Thoracic aorta (tissue), 2 donors: Measurements from ENCODE around the gene BABAM2. TPM values are rescaled to one million over a fixed set of nuclear protein-coding genes. Genes with fewer than 3 reads are reported as not detected.

Source experiments
- ATAC-seq: fragments of 150-250 bp; one replicate; pipeline ENCODE4 v1.8.0; 2017; ENCODE audit warnings: low read depth; ENCODE audit not compliant: insufficient number of reproducible peaks, low FRiP score
- DNase-seq: peaks from one replicate; pipeline ENCODE4 v3.0.0-alpha.2; 2020; ENCODE audit warnings: low spot score
- H3K27ac ChIP-seq, 2 donors: fragments of 200-600 bp; sonication (generic); 1 replicate in 1 of 2; 2 replicates in 1 of 2; pipeline ENCODE4 v1.5.1; 2016; ENCODE audit warnings: mild to moderate bottlenecking in 2 of 2, moderate library complexity in 2 of 2
- H3K27me3 ChIP-seq: fragments of 200-600 bp; sonication (generic); replicated peaks from 2 replicates; pipeline ENCODE4 v1.6.0; 2016; ENCODE audit warnings: mild to moderate bottlenecking; ENCODE audit not compliant: insufficient read depth
- H3K36me3 ChIP-seq: fragments of 200-600 bp; sonication (generic); one replicate; pipeline ENCODE4 v1.5.1; 2016
- H3K4me1 ChIP-seq, 2 donors: fragments of 200-600 bp; sonication (generic); 1 replicate in 1 of 2; 2 replicates in 1 of 2; pipeline versions ENCODE4 v1.5.1 to v1.6.0; 2016; ENCODE audit warnings: low read depth in 2 of 2, mild to moderate bottlenecking in 1 of 2; ENCODE audit not compliant: control insufficient read depth in 1 of 2
- H3K4me3 ChIP-seq: fragments of 200-600 bp; sonication (generic); 2 replicates; pipeline ENCODE4 v1.5.1; 2016; ENCODE audit warnings: mild to moderate bottlenecking
- H3K9me3 ChIP-seq: fragments of 200-600 bp; sonication (generic); 2 replicates; pipeline ENCODE4 v1.5.1; 2016
- CTCF ChIP-seq: fragments of 200-600 bp; sonication (generic); IDR thresholded peaks from one replicate; pipeline ENCODE4 v1.5.1; 2019; ENCODE audit warnings: antibody characterized with exemption
- total RNA-seq, 2 donors: library from RNA; depleted of rRNA; stranded (reverse); fragments of >200 nt; gene quantifications; one replicate each; pipeline versions ENCODE4 v1.1.0 to v1.2.3, GENCODE V29; 2016

Gene BABAM2
- total RNA-seq, 2 donors from 2014 or later, result 24.7 to 32.8 TPM

GRCh38 chr2:27907547-27907946 is 17.0 kb downstream of the BABAM2 start:
- Histone ChIP-seq H3K4me1 (peaks cover 0 to 9% of the 10 kb centered on the region in 2 donors), H3K27ac (no peak overlapping the region), H3K27me3 (no peaks in the 10 kb centered on the region), H3K36me3 (no peaks in the 10 kb centered on the region), H3K4me3 (no peak overlapping the region), H3K9me3 (no peaks in the 10 kb centered on the region)
- DNase-seq (no peak), ATAC-seq (no peak)
- TF ChIP-seq CTCF, result no peak

- Histone ChIP-seq H3K36me3 (no peaks in the 10 kb centered on the region), H3K4me3 (no peak overlapping the region), H3K27ac (no peak overlapping the region), H3K4me1 (peaks cover 3 to 22% of the 10 kb centered on the region in 2 donors), H3K27me3 (no peaks in the 10 kb centered on the region), H3K9me3 (no peaks in the 10 kb centered on the region)
- DNase-seq (no peak), ATAC-seq (no peak)
- TF ChIP-seq CTCF, result no peak
Observed at GRCh38 chr2:27909901-27910300, 19.4 kb downstream of the BABAM2 start.

- no peak for TF ChIP-seq CTCF
- DNase-seq, result no peak
- H3K27ac ChIP-seq, result no peak overlapping the region
- no peak overlapping the region for H3K4me3 ChIP-seq
- ATAC-seq, result no peak
- peaks cover 17 to 29% of the 10 kb centered on the region in 2 donors for H3K4me1 ChIP-seq
- H3K27me3 ChIP-seq, result no peaks in the 10 kb centered on the region
- no peaks in the 10 kb centered on the region for H3K36me3 ChIP-seq
- H3K9me3 ChIP-seq, result no peaks in the 10 kb centered on the region
Observed at GRCh38 chr2:27911458-27912210, 21.1 kb downstream of the BABAM2 start.

- DNase-seq, result no peak
- Histone ChIP-seq H3K9me3 (no peaks in the 10 kb centered on the region), H3K27ac (no peak overlapping the region)
Observed at GRCh38 chr2:27912512-27912911, 22.0 kb downstream of the BABAM2 start.

More at GRCh38 chr2:27912512-27912911, 22.0 kb downstream of the BABAM2 start:
- H3K36me3 ChIP-seq, result no peaks in the 10 kb centered on the region
- no peak for ATAC-seq
- TF ChIP-seq CTCF, result no peak
- peaks cover 18 to 29% of the 10 kb centered on the region in 2 donors for H3K4me1 ChIP-seq
- no peak overlapping the region for H3K4me3 ChIP-seq
- H3K27me3 ChIP-seq, result no peaks in the 10 kb centered on the region
